Measurements from ENCODE around the gene GPR150. TPM values are rescaled to one million over a fixed set of nuclear protein-coding genes. Genes with fewer than 3 reads are reported as not detected.

The GPR150 gene
- total and polyA plus RNA-seq, 4 donors: 0.08 to 0.34 (median 0.27) TPM

- Histone ChIP-seq H3K9me3 (ENCODE audit: control insufficient read depth in 4 of 4, insufficient read depth in 3 of 4, low read length in 3 of 4) (no peaks in the 10 kb centered on the region), H3K4me3 (no peak overlapping the region), H3K4me1 (ENCODE audit: control insufficient read depth in 5 of 5, insufficient read depth in 5 of 5, low read length in 5 of 5) (peaks cover 0 to 3% (median 0%) of the 10 kb centered on the region in 5 donors), H3K36me3 (ENCODE audit: control insufficient read depth in 4 of 4, insufficient read depth in 4 of 4, low read length in 4 of 4) (peaks cover 0 to 5% (median 0%) of the 10 kb centered on the region in 4 donors), H3K27ac (ENCODE audit: low read depth in 1 of 2, low read length in 1 of 2) (no peak overlapping the region), H3K9ac (ENCODE audit: insufficient read depth in 1 of 2, low read length in 2 of 2) (no peak overlapping the region), H3K27me3 (ENCODE audit: control insufficient read depth in 3 of 3, insufficient read depth in 3 of 3, low read length in 2 of 3) (no peaks in the 10 kb centered on the region)
- no peak for DNase-seq
- TF ChIP-seq CTCF (IDR thresholded peaks at IDR 0.05; ENCODE audit: control extremely low read depth, extremely low read depth): no peak
- ATAC-seq (ENCODE audit: insufficient read depth, low FRiP score): no peak
- 85 to 92% methylated on average over 1 of the region's 1 CpG for WGBS, 2 donors
Observed at GRCh38 chr5:95652849-95653248, 33.0 kb downstream of the GPR150 start.

GRCh38 chr5:95654196-95654595 is 34.3 kb downstream of the GPR150 start:
- TF ChIP-seq CTCF (IDR thresholded peaks at IDR 0.05; ENCODE audit: control extremely low read depth, extremely low read depth): no peak
- Histone ChIP-seq H3K27me3 (ENCODE audit: control insufficient read depth in 3 of 3, insufficient read depth in 3 of 3, low read length in 2 of 3) (no peaks in the 10 kb centered on the region), H3K4me3 (no peak overlapping the region), H3K36me3 (ENCODE audit: control insufficient read depth in 4 of 4, insufficient read depth in 4 of 4, low read length in 4 of 4) (peaks cover 0 to 5% (median 0%) of the 10 kb centered on the region in 4 donors), H3K4me1 (ENCODE audit: control insufficient read depth in 5 of 5, insufficient read depth in 5 of 5, low read length in 5 of 5) (peaks cover 0 to 2% (median 0%) of the 10 kb centered on the region in 5 donors), H3K9ac (ENCODE audit: insufficient read depth in 1 of 2, low read length in 2 of 2) (no peak overlapping the region), H3K27ac (ENCODE audit: low read depth in 1 of 2, low read length in 1 of 2) (no peak overlapping the region), H3K9me3 (ENCODE audit: control insufficient read depth in 4 of 4, insufficient read depth in 3 of 4, low read length in 3 of 4) (no peaks in the 10 kb centered on the region)
- DNase-seq (no peak), ATAC-seq (ENCODE audit: insufficient read depth, low FRiP score) (no peak)
- 97 to 99% methylated on average over 3 of the region's 3 CpGs for WGBS, 2 donors

GRCh38 chr5:95655575-95655974 is 35.7 kb downstream of the GPR150 start:
- no peaks in the 10 kb centered on the region for H3K9me3 ChIP-seq (ENCODE audit: control insufficient read depth in 4 of 4, insufficient read depth in 3 of 4, low read length in 3 of 4)

More at GRCh38 chr5:95655575-95655974, 35.7 kb downstream of the GPR150 start:
- 76 to 88% methylated on average over 1 of the region's 1 CpG for WGBS, 2 donors
- ATAC-seq (ENCODE audit: insufficient read depth, low FRiP score) (no peak), DNase-seq (no peak)
- Histone ChIP-seq H3K4me3 (no peak overlapping the region), H3K27me3 (ENCODE audit: control insufficient read depth in 3 of 3, insufficient read depth in 3 of 3, low read length in 2 of 3) (no peaks in the 10 kb centered on the region), H3K36me3 (ENCODE audit: control insufficient read depth in 4 of 4, insufficient read depth in 4 of 4, low read length in 4 of 4) (peaks cover 0 to 5% (median 0%) of the 10 kb centered on the region in 4 donors), H3K9ac (ENCODE audit: insufficient read depth in 1 of 2, low read length in 2 of 2) (no peak overlapping the region), H3K4me1 (ENCODE audit: control insufficient read depth in 5 of 5, insufficient read depth in 5 of 5, low read length in 5 of 5) (peaks cover 0 to 2% (median 0%) of the 10 kb centered on the region in 5 donors), H3K27ac (ENCODE audit: low read depth in 1 of 2, low read length in 1 of 2) (no peak overlapping the region)
- TF ChIP-seq CTCF (IDR thresholded peaks at IDR 0.05; ENCODE audit: control extremely low read depth, extremely low read depth): no peak
